ENCODE data around the gene CD74.

GRCh38 chr5:150352244-150353031 lies 60.3 kb downstream of the CD74 start:
- TF ChIP-seq PHF20 (CRISPR knock-in tag; IDR thresholded peaks at IDR 0.05) (no peak), ISL2 (CRISPR knock-in tag; IDR thresholded peaks at IDR 0.05) (no peak), GABPB1 (CRISPR knock-in tag; IDR thresholded peaks at IDR 0.05) (no peak), FOSL1 (CRISPR knock-in tag; IDR thresholded peaks at IDR 0.05; ENCODE audit: borderline replicate concordance) (no peak), EZH2 (conservative IDR thresholded peaks at IDR 0.05; ENCODE audit: low read depth, low read length) (no peak), RFX3 (CRISPR knock-in tag; IDR thresholded peaks at IDR 0.05) (no peak), NFIB (CRISPR knock-in tag; IDR thresholded peaks at IDR 0.05; ENCODE audit: borderline replicate concordance) (no peak)

Data from HepG2 (cell line).